ENCODE results near the gene PPM1D. TPM values are rescaled to one million over a fixed set of nuclear protein-coding genes. Genes with fewer than 3 reads are reported as not detected.
"Not testable (repeated sequence)": the region's sequence is repeated elsewhere in the genome, so short reads cannot be mapped to it uniquely, and the experiment has no call there.

Gene PPM1D
- total RNA-seq, 1 donor from 2014 or later, result 7.5 TPM

- DNase-seq (ENCODE audit: low spot score), result no peak
Measured at GRCh38 chr17:60665602-60666001, 65.6 kb downstream of the PPM1D start.

- not testable (repeated sequence) for DNase-seq (ENCODE audit: low spot score)
Measured at GRCh38 chr17:60668741-60669140, 68.7 kb downstream of the PPM1D start.

DNA sequence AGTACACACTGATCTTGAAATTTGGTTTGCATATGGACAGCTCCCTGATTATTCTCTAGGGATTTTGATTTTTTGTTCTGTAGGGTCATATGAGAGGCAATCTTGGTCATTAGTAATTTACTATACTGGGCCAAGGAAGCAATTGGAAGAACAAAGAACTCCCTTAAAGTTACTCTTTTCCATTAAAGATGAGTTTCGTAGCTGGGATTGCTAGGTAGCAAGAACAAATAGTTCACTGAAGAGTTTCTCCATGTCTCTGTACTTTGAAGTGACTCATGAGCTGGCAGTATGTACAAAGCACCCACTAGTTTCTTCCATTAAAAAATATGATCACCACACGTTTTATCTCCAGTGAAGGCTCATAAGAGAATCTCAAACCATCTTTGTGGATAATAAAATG, 71.5 kb downstream of the PPM1D start:
- DNase-seq (ENCODE audit: low spot score), result no peak

GRCh38 chr17:60674637-60675036, 74.6 kb downstream of the PPM1D start:
- not testable (repeated sequence) for DNase-seq (ENCODE audit: low spot score)

GRCh38 chr17:60675997-60676396, 76.0 kb downstream of the PPM1D start:
- DNase-seq (ENCODE audit: low spot score), result no peak

DNA sequence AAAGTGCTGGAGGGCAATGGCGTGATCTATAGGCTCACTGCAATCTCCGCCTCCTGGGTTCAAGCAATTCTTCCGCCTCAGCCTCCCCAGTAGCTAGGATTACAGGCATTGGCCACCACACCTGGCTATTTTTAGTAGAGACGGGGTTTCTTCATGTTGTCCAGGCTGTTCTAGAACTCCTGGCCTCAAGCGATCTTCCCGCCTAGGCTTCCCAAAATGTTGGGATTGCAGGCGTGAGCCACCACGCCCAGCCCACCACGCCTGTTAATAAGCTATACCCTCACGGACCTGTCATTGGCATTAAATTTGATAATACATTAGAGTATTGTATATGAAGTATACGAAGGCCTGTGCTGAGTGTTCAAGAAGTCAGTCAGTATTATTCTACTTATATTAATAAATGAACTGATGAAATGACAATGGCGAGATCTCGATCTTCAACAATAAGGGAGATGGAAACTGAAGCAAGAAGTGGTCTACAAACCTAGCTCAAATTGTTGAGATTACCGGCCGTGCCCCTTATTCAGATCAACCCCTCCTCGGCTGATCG, 76.8 kb downstream of the PPM1D start:
- DNase-seq (ENCODE audit: low spot score), result no peak

GRCh38 chr17:60677308-60678117, 77.5 kb downstream of the PPM1D start, which contains the start of gene BCAS3:
TSS of gene BCAS3 (plus strand) at chr17:60677851.
- DNase-seq (ENCODE audit: low spot score), result peak; percentile 100

DNA sequence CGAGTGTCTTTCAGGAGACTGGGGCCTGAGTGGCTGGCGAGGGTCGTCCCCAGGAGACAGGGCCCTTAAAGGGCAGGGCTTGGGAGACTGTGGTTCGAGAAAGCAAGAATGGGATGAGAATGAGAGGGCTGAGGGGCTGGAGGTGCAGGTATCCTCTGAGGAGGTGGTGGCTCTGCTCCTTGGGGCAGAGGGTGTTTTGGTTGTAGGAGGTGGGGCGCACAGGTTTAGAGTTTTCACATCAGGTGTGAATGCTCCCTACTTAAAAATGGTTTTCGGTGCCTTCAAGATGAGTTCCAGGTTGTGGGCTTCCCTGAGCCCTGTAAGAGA, 78.1 kb downstream of the PPM1D start:
- DNase-seq (ENCODE audit: low spot score), result no peak

DNA sequence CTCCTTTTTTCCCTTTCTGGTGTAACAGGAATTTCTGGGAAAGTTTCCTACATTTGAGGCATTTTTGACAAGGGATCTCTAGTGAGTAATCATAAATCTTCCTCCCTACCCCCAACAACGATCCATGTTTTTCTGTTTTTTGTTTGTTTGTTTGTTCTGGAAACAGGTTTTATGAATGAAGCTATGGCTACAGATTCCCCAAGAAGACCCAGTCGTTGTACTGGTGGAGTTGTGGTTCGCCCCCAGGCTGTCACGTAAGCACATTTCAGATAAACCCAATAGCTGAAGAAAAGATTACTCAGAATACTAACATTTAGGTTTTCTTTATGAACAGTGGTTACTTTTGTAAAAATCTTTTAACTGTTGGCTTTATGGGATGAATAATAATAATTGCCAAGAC, 79.3 kb downstream of the PPM1D start:
- no peak for DNase-seq (ENCODE audit: low spot score)

DNA sequence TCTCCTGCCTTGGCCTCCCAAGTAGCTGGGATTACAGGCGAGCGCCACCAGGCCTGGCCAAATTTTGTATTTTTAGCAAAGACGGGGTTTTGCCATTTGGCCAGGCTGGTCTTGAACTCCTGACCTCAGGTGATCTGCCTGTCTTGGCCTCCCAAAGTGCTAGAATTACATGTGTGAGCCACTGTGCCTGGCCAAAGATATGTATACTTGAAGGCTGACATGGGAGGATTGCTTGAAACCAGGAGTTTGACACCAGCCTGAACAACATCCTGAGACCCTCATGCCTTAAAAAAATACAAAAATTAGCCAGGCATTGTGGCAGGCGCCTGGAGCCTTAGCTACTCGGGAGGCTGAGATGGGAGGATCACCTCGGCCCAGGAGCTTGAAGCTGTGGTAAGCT, 80.8 kb downstream of the PPM1D start:
- DNase-seq (ENCODE audit: low spot score), result no peak

- DNase-seq (ENCODE audit: low spot score), result no peak
Measured at GRCh38 chr17:60685437-60685836, 85.4 kb downstream of the PPM1D start.

DNA sequence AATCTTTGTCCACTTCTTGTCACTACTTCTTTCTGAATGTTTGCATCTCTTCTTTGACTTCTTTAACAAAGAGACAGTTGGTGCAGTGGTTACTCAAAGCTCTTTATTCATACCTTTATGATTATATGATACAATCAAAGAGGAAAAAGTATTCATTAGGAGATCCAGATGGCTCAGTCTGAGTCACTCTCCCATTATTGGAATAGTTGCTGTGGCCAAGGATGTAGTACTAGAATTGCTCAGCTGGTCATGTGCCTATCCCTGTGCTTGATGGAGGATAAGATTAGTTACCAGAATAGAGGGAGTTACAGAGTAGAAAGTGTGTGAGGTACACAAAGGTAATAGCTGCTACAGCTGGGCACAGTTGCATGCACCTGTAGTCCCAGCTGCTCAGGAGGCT, 96.0 kb downstream of the PPM1D start:
- DNase-seq (ENCODE audit: low spot score), result no peak

DNA sequence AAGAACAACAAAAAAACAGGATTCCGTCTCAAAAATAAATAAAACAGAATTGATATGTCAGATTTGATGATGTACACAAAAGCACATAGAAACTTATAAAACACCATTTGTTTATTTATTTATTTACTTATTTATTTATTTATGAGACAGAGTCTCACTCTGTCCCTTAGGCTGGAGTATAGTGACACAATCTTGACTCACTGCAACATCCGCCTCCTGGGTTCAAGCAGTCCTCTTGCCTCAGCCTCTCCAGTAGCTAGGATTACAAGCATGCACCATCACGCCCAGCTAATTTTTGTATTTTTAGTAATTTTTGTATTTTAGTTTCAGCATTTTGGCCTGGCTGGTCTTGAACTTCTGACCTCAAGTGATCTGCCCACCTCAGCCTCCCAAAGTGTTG, 99.1 kb downstream of the PPM1D start:
- no peak for DNase-seq (ENCODE audit: low spot score)

GRCh38 chr17:60704170-60704569, 104.2 kb downstream of the PPM1D start:
- DNase-seq (ENCODE audit: low spot score), result no peak

DNA sequence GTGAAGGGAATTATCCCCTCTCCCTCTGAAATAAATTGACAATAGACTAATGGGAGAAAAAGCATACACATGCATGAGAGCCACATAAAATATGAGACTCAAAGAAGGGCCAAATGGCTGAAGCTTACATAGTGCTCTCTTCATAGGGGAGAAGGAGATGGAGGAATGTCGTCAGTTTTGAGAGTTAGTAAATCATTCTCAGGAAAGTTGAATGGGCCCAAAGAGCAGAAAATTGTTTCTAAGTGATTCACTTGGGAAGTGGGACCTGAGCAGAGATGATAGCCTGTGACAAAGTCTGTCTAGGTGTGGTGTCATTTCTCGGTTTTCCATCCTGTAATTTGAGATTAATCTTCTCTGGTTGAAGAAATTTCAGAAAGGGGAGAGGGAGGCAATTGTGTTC, 112.7 kb downstream of the PPM1D start:
- DNase-seq (ENCODE audit: low spot score), result no peak

DNA sequence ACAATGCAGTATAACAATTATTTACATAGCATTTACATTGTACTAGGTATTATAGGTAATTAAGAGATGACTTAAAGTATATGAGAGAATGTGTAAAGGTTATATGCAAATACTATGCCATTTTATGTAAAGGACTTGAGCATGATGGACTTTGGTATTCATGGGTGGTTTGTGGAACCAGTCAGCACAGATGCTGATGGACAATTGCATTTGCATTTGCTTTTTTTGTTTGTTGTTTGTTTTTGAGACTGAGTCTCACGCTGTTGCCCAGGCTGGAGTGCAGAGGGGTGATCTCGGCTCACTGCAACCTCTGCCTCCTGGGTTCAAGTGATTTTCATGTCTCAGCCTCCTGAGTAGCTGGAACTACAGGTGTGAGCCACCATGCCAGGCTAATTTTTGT, 113.6 kb downstream of the PPM1D start:
- DNase-seq (ENCODE audit: low spot score), result no peak

Other genes starting within 250 kb of the PPM1D start
- 40.2 TPM for gene USP32, start 208.1 kb upstream of the PPM1D start, total RNA-seq (ENCODE audit: insufficient read depth, low replicate concordance)
- gene CHCT1, start 177.7 kb upstream of the PPM1D start, total RNA-seq (ENCODE audit: insufficient read depth, low replicate concordance), result not detected
- gene APPBP2, start 74.0 kb upstream of the PPM1D start, total RNA-seq (ENCODE audit: insufficient read depth, low replicate concordance), result 60.7 TPM
- 25.0 TPM for gene BCAS3, start 77.7 kb downstream of the PPM1D start, total RNA-seq (ENCODE audit: insufficient read depth, low replicate concordance)

Measured in umbilical cord (tissue), 2 donors.